NCI-H748 (cell line): ENCODE results near the gene ATXN7L3.
"Not testable (repeated sequence)": the region's sequence is repeated elsewhere in the genome, so short reads cannot be mapped to it uniquely, and the experiment has no call there.

Experiments
- DNase-seq: peaks from one replicate; lab custom pipeline; 2025; ENCODE audit not compliant: unreplicated experiment; lab: John Stamatoyannopoulos, UW

The ATXN7L3 gene, protein sequence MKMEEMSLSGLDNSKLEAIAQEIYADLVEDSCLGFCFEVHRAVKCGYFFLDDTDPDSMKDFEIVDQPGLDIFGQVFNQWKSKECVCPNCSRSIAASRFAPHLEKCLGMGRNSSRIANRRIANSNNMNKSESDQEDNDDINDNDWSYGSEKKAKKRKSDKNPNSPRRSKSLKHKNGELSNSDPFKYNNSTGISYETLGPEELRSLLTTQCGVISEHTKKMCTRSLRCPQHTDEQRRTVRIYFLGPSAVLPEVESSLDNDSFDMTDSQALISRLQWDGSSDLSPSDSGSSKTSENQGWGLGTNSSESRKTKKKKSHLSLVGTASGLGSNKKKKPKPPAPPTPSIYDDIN

DNA sequence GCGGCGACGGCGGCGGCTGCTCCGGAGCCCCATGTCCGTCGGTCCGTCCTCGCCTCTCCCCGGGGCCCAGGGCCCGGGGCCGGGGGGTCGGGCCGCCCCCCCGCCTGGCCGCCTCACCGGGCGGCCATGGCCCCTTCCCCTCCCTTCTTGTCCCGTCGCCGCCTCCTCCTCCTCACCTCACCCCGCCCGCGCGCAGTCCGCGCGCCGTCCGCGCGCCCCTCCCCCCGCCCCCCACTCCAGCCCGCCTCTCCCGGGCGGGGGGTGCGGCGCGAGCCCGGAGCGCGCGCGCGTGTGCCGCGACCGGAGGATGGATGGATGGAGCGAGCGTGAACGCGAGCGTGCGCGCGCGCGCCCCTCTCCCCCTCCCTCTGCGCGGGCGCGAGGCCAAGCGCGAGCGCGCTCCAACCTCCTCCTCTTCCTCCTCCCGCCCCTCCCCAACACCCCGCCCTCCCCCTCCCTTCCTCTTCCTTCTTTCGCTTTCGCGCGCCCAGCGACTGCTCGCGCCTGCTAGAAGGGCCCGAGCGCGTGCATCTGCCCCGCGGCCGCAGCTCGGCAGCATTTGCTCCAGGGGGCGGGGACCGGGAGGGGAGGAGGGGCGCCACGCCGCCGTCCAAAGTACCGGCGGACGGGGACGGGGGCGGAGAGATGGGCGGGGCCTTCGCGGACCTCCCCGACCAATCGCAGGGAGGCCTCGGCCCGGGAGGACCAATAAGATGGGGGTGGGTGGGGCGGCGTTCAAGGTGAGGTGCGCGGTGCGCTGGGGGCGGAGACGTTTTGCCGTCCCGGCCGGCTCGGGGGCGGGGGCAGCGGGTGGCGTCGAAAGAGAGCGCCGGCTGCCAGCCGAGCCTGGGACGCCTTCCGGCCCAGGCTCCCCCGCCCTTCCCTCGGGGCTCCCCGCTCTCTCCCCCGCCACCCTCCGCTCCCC is at the start of gene ATXN7L3:
Gene ATXN7L3, minus strand, starts transcription at position 332 of the 925 bp plus-strand sequence. CDS start 1,814 bp downstream, outside the sequence.
- DNase-seq: peak; percentile 98

DNA sequence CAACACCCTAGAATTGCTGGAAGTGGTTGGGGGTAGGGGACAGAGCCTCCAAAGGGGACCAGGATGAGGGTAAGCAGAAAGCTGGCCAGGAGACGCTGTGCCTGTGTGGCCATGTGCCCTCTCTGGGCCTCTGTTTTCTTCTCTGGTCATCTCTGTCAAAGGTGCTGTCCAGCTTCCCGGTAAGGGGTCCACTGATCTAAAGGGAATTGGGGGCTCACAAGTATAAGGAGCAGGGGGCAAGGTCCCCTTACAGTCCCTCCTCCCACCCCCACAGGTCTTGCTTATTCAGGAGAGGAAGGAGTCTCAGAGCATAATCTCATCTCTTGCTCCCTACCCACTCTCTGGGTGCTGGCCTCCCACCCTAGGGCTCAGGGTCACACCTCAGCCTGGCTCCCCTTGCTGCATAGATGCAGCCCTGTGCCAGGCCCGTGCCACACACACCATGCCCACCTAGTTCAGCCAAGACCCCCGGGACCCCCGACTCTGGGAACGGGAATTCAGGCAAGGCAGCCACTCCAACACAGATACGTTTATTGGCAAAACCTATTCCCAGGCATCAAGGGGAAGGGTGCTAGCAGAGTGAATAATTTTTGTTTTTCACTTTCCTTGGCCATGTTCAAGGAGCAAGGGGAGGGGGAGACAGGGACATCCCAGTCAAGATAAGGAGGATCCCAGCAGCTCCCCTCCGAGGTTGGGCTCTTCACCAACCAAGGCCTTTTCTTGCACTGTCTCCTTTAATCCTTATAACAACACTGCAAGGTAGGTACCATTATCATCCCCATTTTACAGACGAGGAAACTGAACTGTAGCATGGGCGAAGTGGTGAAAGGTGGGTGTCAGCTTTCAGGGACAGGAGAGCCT is 48.4 kb upstream of the ATXN7L3 start:
- DNase-seq: no peak

DNA sequence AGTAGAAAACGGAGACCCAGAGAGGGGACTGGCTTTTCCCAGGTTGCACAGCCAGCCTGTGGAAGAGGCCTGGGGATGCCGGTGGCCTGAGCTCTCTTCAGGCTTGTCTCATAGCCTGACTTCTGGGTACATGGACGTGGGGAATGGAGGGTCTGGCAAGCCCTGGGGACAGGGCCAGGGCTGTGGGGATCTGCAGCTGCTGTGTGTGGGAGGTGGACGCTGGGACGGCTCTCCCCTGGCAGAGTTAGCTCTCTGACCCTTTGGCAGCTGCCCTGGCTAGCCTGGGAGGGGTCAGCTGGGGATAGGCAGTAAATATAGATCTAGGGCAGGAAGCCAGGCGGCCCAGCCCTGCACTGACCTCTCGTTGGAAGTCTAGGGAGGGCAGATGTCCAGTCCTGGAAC is 47.8 kb upstream of the ATXN7L3 start:
- DNase-seq: no peak

DNA sequence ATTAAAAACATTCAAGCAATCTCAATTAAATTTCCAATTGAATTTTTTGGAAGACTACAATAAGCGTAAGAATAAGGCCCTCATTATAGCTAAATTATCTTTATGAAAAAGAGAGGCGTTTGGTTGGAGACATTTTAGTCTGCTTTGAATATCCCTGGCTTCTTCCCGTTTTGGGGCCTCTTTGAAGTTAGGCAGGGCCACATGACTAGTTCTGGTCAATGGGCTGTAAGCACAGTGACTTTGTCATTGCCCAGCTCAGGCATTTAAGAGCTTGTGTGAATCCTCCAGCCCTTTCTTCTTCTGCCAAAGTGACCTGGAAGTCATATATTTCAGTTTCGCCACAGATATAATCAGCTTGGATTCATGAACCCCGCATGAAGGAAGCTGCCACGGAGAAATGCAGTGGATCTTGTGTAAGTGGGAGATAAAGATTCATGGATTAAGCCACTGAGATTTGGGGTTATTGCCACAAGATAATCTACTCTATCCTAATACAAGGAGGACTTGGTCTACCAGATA is 41.5 kb upstream of the ATXN7L3 start:
- DNase-seq: no peak

- DNase-seq: not testable (repeated sequence)
These were observed 38.2 kb upstream of the ATXN7L3 start for GRCh38 chr17:44237886-44238285.

GRCh38 chr17:44236444-44236991 is 36.8 kb upstream of the ATXN7L3 start:
- DNase-seq: no peak

- no peak for DNase-seq
These were observed 35.9 kb upstream of the ATXN7L3 start for GRCh38 chr17:44235583-44235936.

DNA sequence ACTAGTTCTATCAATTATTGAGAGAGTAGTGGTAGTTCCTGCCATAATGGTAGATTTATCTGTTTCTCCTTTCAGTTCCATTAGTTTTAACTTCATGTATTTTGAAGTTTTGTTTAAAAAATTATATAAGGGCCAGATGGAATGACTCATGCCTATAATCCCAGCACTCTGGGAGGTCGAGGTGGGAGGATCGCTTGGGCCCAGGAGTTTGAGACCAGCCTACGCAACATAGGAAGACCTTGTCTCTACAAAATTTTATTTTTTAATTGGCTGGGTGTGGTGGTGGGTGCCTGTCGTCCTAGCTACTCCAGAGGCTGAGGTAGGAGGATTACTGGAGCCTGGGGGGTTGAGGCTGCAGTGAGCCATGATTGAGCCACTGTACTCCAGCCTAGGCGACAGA is 33.9 kb upstream of the ATXN7L3 start:
- no peak for DNase-seq

DNA sequence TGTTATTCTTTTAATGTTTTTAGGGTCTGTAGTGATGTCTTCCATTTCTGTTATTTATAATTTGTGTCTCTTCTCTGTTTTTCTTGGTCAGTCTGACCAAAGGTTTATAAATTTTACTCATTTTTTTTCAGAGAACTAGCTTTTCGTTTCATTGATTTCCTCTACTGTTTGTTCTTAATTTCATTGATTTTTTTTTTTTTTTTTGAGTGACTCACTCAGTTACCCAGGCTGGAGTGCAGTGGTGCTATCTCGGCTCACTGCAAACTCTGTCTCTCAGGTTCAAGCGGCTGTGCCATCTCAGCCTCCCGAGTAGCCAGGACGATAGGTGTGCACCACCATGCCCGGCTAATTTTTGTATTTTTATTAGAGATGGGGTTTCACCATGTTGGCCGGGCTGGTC is 32.4 kb upstream of the ATXN7L3 start:
- DNase-seq: no peak

- DNase-seq: no peak
These were observed 30.5 kb upstream of the ATXN7L3 start for GRCh38 chr17:44230140-44230539.

- no peak for DNase-seq
These were observed 29.4 kb upstream of the ATXN7L3 start for GRCh38 chr17:44229090-44229489.

DNA sequence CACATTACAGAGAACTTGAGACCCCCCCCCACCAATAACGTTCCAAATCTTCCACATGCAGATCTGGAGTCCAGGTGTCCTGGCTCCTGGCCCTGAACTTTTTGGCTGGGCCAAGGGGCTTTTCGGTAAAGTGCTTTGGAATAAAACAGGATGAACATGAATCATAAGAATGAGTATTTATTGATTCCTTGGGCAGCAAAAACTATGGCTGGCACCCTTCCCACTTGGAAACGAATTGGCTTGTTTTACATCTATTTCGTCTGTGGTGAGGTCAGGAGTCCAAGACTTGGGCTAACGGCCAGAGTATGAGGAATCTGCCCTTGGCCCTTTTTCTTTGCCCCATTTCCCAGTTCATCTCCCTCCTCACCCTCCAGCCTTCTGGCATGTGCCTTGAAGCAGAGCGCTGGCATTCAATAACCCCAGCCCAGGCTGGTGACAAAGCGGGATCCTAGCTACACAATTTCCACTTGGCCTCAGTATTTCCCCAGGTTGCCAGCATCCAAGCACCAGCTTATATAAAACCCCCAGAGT is 23.9 kb upstream of the ATXN7L3 start:
- no peak for DNase-seq

GRCh38 chr17:44222112-44222869 is 22.6 kb upstream of the ATXN7L3 start:
- peak; percentile 90 for DNase-seq

DNA sequence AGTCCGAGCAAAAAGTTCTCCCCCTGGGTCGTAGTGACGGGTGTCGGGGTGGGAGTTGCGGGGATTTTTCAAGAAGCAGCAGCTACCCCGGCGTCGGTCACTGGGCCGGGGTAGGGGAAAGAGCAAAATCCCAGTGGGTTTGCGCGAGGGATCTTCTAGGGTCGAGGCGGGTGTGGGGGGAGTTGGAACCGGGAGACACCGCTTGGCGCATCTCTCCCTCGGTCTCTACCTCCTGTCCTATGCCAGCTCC is 22.1 kb upstream of the ATXN7L3 start:
- no peak for DNase-seq

- DNase-seq: peak; percentile 89
These were observed 21.6 kb upstream of the ATXN7L3 start for GRCh38 chr17:44221084-44221861.

DNA sequence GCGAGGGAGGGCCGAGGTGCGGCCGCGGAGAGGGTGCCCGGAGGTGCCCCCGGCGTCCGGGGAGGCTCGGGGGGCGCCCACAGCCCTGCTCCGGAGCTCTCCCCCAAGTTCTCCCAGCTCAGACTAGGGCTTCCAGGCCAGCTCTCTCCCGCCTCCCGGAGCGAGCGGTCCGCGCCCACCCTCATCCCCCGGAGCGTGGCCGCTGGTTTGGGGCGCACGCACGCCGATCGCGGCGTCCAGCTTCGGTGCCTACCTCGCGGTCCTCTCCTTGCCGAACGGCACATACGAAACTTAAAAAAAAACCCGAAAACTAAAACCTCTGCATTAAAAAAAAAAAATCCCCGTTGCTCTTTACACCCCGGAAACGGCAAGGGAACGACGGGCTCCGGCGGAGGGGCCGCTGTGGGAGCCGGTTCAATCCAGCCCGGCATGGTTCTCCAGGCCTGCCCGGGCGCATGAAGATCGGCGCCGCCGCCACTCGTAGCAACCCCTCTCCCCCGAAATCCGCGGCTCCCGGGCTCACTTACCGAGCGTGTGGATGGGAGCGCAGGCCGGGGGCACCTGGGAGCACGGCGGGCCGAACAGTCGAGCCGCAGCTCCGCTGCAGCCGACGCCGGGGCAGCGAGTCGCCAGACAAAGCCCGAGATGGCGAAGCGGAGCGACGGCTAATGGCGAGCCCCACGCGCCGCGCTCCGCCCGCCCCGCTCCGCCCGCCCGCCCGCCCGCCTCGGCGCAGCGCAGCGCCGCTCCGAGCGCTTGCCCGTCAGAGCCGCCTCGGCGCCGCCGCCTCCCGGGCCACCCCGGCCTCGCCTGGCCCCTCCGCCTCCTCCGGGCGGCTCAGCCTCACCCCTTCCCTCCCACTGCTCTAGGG is 20.8 kb upstream of the ATXN7L3 start:
- peak; percentile 73 for DNase-seq

DNA sequence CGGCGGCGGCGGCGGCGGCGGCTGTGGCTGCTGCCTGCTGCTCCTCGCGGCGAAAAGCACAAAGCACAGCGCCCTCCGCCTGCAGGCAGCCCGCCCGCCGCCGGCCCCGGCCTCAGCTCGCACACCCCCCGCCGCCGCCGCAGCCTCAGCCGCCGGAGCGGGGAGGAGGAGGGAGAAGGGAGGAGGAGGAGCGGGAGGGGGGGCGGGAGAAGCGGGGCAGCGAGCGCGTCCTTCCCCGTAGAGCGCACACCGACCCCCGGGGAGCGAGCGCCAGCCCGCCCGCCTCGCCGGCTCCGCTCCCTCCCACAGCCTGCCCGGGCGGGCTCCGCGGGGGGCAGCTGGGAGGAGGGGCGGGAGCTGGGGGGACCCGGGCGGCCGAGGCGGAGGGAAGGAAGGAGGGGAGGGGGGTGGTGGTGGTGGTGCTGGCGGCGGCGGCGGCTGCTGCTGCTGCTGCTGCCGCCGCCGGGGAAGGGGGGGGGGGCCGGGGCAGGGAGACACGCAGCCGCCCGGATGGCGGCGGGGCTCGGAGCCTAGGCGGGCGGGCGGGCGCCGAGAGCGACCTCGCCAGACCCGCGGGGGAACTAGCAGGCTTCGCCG is 20.0 kb upstream of the ATXN7L3 start, which contains the start of gene UBTF:
Gene UBTF, minus strand, starts transcription at position 60 of the 597 bp plus-strand sequence. CDS start 1,446 bp downstream, outside the sequence.
- peak; percentile 89 for DNase-seq
